MCF 10A (cell line): ENCODE results near the gene KCTD12. TPM values are rescaled to one million over a fixed set of nuclear protein-coding genes. Genes with fewer than 3 reads are reported as not detected.

Experiments
- BruUV-seq: library from RNA; stranded (reverse); fragments of 400-500 nt; replicated peaks from 2 replicates; lab custom pipeline; 2021; lab: Mats Ljungman, UMichigan
- CTCF ChIA-PET: fragments of 300-600 bp; sonication (Branson Sonifier 250); formaldehyde crosslinking; extraction: SDS; loops from one replicate; lab custom pipeline; 2021; ENCODE audit warnings: antibody characterized with exemption, inconsistent platforms; lab: Yijun Ruan, JAX
- POLR2A ChIA-PET: fragments of 300-600, 350-650 bp; sonication (Branson Sonifier 250); formaldehyde crosslinking; extraction: SDS; loops from one replicate; lab custom pipeline; 2020; ENCODE audit warnings: antibody characterized with exemption, inconsistent platforms; lab: Yijun Ruan, JAX
- DNase-seq: peaks from one replicate; pipeline ENCODE4 v3.0.0-alpha.2; 2018; ENCODE audit not compliant: unreplicated experiment
- H3K27ac Mint-ChIP-seq: one replicate; pipeline ENCODE4 v1.8.0; 2022; ENCODE audit warnings: mild to moderate bottlenecking, low read depth, mixed read lengths; ENCODE audit not compliant: unreplicated experiment
- H3K27me3 Mint-ChIP-seq: one replicate; pipeline ENCODE4 v1.8.0; 2022; ENCODE audit warnings: mixed read lengths; ENCODE audit not compliant: insufficient read depth, unreplicated experiment
- H3K36me3 Mint-ChIP-seq: one replicate; pipeline ENCODE4 v1.8.0; 2022; ENCODE audit warnings: mild to moderate bottlenecking, moderate library complexity, mixed read lengths; ENCODE audit not compliant: insufficient read depth, unreplicated experiment
- H3K4me1 Mint-ChIP-seq: one replicate; pipeline ENCODE4 v1.8.0; 2022; ENCODE audit warnings: mixed read lengths; ENCODE audit not compliant: insufficient read depth, unreplicated experiment
- H3K4me3 Mint-ChIP-seq: one replicate; pipeline ENCODE4 v1.8.0; 2022; ENCODE audit warnings: mild to moderate bottlenecking, moderate library complexity, mixed read lengths; ENCODE audit not compliant: unreplicated experiment
- H3K9me3 Mint-ChIP-seq: one replicate; pipeline ENCODE4 v1.8.0; 2022; ENCODE audit warnings: mixed read lengths; ENCODE audit not compliant: unreplicated experiment
- intact Hi-C: fragments of 100-400 bp; cut with micrococcal nuclease; formaldehyde crosslinking; loops from 2 replicates; pipeline ENCODE4 v1.14.1; 2022
- total RNA-seq: library from RNA; stranded (reverse); gene quantifications from 2 replicates; pipeline ENCODE4 v1.2.3, GENCODE V29; 2022
- TF ChIP-seq, protein P1 (sequence below): fragments of 200-600 bp; IDR thresholded peaks from one replicate; pipeline ENCODE4 v1.8.0; 2022; ENCODE audit warnings: antibody characterized with exemption, mild to moderate bottlenecking; ENCODE audit not compliant: unreplicated experiment

The KCTD12 gene
- total RNA-seq, 1 experiment from 2014 or later = 15.8 TPM

DNA sequence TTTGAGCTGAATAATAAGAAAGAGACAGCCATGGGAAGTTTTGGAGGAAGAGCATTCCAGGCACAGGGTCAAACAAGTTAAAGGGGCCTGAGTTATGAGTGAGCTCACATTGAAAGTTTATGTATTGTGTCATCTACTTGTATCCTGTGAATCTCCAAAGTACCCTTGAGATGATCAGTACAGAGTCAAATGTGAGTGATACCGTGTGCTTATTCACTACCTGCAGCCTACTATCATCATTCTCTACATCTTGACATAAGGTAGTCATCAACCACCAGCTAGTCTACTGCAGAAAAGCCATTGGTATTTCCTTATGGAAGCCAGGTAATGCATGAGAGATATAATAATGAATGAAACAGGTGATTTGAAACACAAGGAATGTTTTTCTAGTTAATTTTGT, 3.0 kb upstream of the KCTD12 start:
- BruUV-seq = no TSS peak
- Mint-ChIP-seq H3K9me3 (no peaks in the 10 kb centered on the region), H3K27ac (no peak overlapping the region), H3K4me1 (peaks cover 35% of the 10 kb centered on the region), H3K36me3 (no peaks in the 10 kb centered on the region), H3K4me3 (no peak overlapping the region), H3K27me3 (no peaks in the 10 kb centered on the region)
- DNase-seq = no peak
- intact Hi-C loops = loop anchor here (5.0 kb wide), 2 partner anchors 93 to 1012 kb away; no protein-coding TSS in a partner anchor
- POLR2A ChIA-PET = interaction anchor here (0.8 to 2.4 kb wide), 17 partner anchors 9 to 1214 kb away, joined by 3 to 11 read pairs (median 3); partner anchors contain the start of genes CLN5 and FBXL3
- TF ChIP-seq, protein P1, sequence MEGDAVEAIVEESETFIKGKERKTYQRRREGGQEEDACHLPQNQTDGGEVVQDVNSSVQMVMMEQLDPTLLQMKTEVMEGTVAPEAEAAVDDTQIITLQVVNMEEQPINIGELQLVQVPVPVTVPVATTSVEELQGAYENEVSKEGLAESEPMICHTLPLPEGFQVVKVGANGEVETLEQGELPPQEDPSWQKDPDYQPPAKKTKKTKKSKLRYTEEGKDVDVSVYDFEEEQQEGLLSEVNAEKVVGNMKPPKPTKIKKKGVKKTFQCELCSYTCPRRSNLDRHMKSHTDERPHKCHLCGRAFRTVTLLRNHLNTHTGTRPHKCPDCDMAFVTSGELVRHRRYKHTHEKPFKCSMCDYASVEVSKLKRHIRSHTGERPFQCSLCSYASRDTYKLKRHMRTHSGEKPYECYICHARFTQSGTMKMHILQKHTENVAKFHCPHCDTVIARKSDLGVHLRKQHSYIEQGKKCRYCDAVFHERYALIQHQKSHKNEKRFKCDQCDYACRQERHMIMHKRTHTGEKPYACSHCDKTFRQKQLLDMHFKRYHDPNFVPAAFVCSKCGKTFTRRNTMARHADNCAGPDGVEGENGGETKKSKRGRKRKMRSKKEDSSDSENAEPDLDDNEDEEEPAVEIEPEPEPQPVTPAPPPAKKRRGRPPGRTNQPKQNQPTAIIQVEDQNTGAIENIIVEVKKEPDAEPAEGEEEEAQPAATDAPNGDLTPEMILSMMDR = no peak
- CTCF ChIA-PET = interaction anchor here (0.6 to 2.6 kb wide), 9 partner anchors 13 to 1163 kb away, joined by 3 to 16 read pairs (median 3); no protein-coding TSS in a partner anchor

DNA sequence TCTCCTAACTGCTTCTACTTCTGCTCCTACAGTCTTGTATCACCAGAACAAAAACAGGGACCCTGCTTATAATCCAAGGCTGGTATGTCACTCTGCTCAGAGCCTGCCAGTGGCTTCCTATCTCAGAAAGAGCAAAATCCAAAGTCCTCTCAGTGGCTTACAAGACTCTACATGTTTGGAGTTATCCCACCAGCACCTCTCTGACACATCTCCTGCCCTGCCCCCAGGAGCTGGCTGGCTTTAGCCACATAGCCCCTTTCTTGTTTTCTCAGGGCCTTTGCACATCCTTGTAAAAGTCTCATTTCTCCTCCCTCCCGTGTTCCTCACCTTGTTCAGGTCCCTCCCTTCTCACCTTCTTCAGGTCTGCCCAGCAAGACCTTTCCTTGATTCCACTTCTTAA, 2.2 kb upstream of the KCTD12 start:
- H3K9me3 Mint-ChIP-seq = no peaks in the 10 kb centered on the region
- ChIA-PET POLR2A (interaction anchor here (0.8 to 2.4 kb wide), 11 partner anchors 8 to 1213 kb away, joined by 3 to 11 read pairs (median 4); partner anchors contain the start of gene CLN5), CTCF (interaction anchor here (0.6 to 2.6 kb wide), 10 partner anchors 14 to 1193 kb away, joined by 3 to 16 read pairs (median 3); no protein-coding TSS in a partner anchor)
- no peaks in the 10 kb centered on the region for H3K36me3 Mint-ChIP-seq
- no peaks in the 10 kb centered on the region for H3K27me3 Mint-ChIP-seq
- no TSS peak for BruUV-seq
- TF ChIP-seq, protein P1 = no peak
- H3K4me1 Mint-ChIP-seq = peaks cover 35% of the 10 kb centered on the region
- intact Hi-C loops = loop anchor here (5.0 kb wide), 2 partner anchors 94 to 1011 kb away; no protein-coding TSS in a partner anchor
- no peak overlapping the region for H3K4me3 Mint-ChIP-seq
- no peak for DNase-seq
- H3K27ac Mint-ChIP-seq = peak overlapping the region; percentile 33

DNA sequence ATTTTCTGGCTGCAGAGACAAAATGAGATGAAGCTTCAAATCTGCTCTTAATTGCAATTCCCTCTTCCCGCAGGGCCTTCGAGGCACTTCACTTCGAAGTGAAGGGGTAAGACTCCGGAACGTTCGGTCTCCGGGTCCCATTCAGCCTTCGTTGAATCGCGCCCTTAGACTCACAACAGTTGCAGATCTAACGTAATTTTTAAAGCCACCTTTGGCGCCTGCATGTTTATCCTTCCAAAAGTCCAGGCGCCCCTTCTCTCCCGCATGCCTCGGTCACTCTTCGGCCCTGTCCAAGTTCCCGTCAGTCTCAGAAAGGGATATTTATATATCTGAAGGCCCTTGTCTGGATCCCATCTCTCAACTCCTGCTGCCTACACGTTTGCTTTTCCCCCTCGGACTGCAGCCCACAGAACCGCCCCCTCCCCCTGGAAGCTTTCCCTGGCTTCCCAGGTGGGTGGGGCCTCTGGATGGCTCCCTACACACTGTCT, 915 bp upstream of the KCTD12 start:
- ChIA-PET CTCF (interaction anchor here (0.6 to 4.9 kb wide), 9 partner anchors 9 to 1017 kb away, joined by 3 to 101 read pairs (median 7); no protein-coding TSS in a partner anchor), POLR2A (interaction anchor here (2.1 to 4.9 kb wide), 4 partner anchors 16 to 106 kb away, joined by 11 to 71 read pairs (median 18); partner anchors contain the start of gene CLN5)
- intact Hi-C loops = loop anchor here (5.0 kb wide), 2 partner anchors 95 to 1010 kb away; no protein-coding TSS in a partner anchor
- DNase-seq = no peak
- TF ChIP-seq, protein P1 = no peak
- Mint-ChIP-seq H3K27me3 (no peaks in the 10 kb centered on the region), H3K4me1 (peaks cover 35% of the 10 kb centered on the region), H3K36me3 (no peaks in the 10 kb centered on the region), H3K9me3 (no peaks in the 10 kb centered on the region), H3K4me3 (peak overlapping the region; percentile 94), H3K27ac (no peak overlapping the region)
- BruUV-seq = no TSS peak

DNA sequence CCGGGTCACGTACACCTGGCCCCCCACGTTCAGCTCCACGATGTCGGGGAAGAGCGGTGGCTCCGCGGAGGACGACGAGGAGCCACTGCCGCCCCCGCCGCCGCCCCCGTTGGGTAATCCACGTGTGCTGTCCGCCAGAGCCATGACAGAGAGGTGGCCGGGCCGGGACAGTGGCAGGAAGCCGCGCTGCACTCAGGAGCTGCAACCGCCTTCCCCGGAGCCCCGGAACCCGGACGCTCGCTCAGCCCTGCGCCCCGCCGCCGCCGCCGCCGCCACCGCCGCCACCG, 257 bp downstream of the KCTD12 start:
- POLR2A ChIA-PET = interaction anchor here (0.7 to 4.9 kb wide), 24 partner anchors 9 to 1123 kb away, joined by 3 to 71 read pairs (median 6); partner anchors contain the start of gene CLN5
- no peak for DNase-seq
- Mint-ChIP-seq H3K36me3 (no peaks in the 10 kb centered on the region), H3K4me3 (peak overlapping the region; percentile 94), H3K27me3 (no peaks in the 10 kb centered on the region), H3K27ac (no peak overlapping the region), H3K9me3 (no peaks in the 10 kb centered on the region), H3K4me1 (peaks cover 34% of the 10 kb centered on the region)
- CTCF ChIA-PET = interaction anchor here (0.6 to 4.9 kb wide), 48 partner anchors 11 to 1219 kb away, joined by 3 to 101 read pairs (median 5); no protein-coding TSS in a partner anchor
- intact Hi-C loops = loop anchor here (5.0 kb wide), 2 partner anchors 96 to 1009 kb away; no protein-coding TSS in a partner anchor
- TF ChIP-seq, protein P1 = no peak
- no TSS peak for BruUV-seq
